ENCODE results near the gene ANXA4. TPM values are rescaled to one million over a fixed set of nuclear protein-coding genes. Genes with fewer than 3 reads are reported as not detected.
"Not testable (repeated sequence)": the region's sequence is repeated elsewhere in the genome, so short reads cannot be mapped to it uniquely, and the experiment has no call there.

The ANXA4 gene
- total RNA-seq, 2 donors from 2014 or later: 11.4 to 13.4 TPM

- peaks cover 25% of the 10 kb centered on the region for H3K4me1 Mint-ChIP-seq
- no peak overlapping the region for H3K4me3 Mint-ChIP-seq
Measured at GRCh38 chr2:69798909-69799526, 57.1 kb downstream of the ANXA4 start.

GRCh38 chr2:69801745-69802290 is 59.9 kb downstream of the ANXA4 start:
- H3K9me3 ChIP-seq (ENCODE audit: control insufficient read depth, low read length, poor library complexity, severe bottlenecking): no peaks in the 10 kb centered on the region
- DNase-seq (no peak), ATAC-seq (no peak)
- Mint-ChIP-seq H3K36me3 (ENCODE audit: low read depth) (peaks cover 4% of the 10 kb centered on the region), H3K4me3 (no peak overlapping the region), H3K27me3 (no peaks in the 10 kb centered on the region), H3K27ac (no peak overlapping the region), H3K4me1 (peaks cover 28% of the 10 kb centered on the region)

More at GRCh38 chr2:69798909-69799526, 57.1 kb downstream of the ANXA4 start:
- DNase-seq (no peak), ATAC-seq (no peak)
- no peaks in the 10 kb centered on the region for H3K36me3 Mint-ChIP-seq (ENCODE audit: low read depth)
- H3K27me3 Mint-ChIP-seq: no peaks in the 10 kb centered on the region
- H3K9me3 ChIP-seq (ENCODE audit: control insufficient read depth, low read length, poor library complexity, severe bottlenecking): no peaks in the 10 kb centered on the region
- H3K27ac Mint-ChIP-seq: peak overlapping the region; percentile 57

GRCh38 chr2:69802781-69803367 is 60.9 kb downstream of the ANXA4 start:
- Mint-ChIP-seq H3K4me1 (peaks cover 21% of the 10 kb centered on the region), H3K27ac (peak overlapping the region; percentile 0)
- ATAC-seq; H3K9me3 ChIP-seq (ENCODE audit: control insufficient read depth, low read length, poor library complexity, severe bottlenecking); H3K36me3 Mint-ChIP-seq (ENCODE audit: low read depth); DNase-seq; H3K27me3 Mint-ChIP-seq; H3K4me3 Mint-ChIP-seq: not testable (repeated sequence)

- DNase-seq (no peak), ATAC-seq (no peak)
- no peak overlapping the region for H3K4me3 Mint-ChIP-seq
- no peaks in the 10 kb centered on the region for H3K27me3 Mint-ChIP-seq
- peak overlapping the region; percentile 6 for H3K27ac Mint-ChIP-seq
- H3K4me1 Mint-ChIP-seq: peaks cover 14% of the 10 kb centered on the region
- peaks cover 4% of the 10 kb centered on the region for H3K36me3 Mint-ChIP-seq (ENCODE audit: low read depth)
- H3K9me3 ChIP-seq (ENCODE audit: control insufficient read depth, low read length, poor library complexity, severe bottlenecking): no peaks in the 10 kb centered on the region
Measured at GRCh38 chr2:69804416-69804815, 62.5 kb downstream of the ANXA4 start.

- no peak overlapping the region for H3K27ac Mint-ChIP-seq
- DNase-seq: no peak
- ATAC-seq: no peak
- peaks cover 10% of the 10 kb centered on the region for H3K4me1 Mint-ChIP-seq
- peaks cover 6% of the 10 kb centered on the region for H3K36me3 Mint-ChIP-seq (ENCODE audit: low read depth)
- no peak overlapping the region for H3K4me3 Mint-ChIP-seq
- no peaks in the 10 kb centered on the region for H3K27me3 Mint-ChIP-seq
- H3K9me3 ChIP-seq (ENCODE audit: control insufficient read depth, low read length, poor library complexity, severe bottlenecking): no peaks in the 10 kb centered on the region
Measured at GRCh38 chr2:69805887-69806286, 64.0 kb downstream of the ANXA4 start.

GRCh38 chr2:69807821-69808540 is 66.0 kb downstream of the ANXA4 start:
- Mint-ChIP-seq H3K27ac (no peak overlapping the region), H3K4me3 (no peak overlapping the region), H3K4me1 (peaks cover 8% of the 10 kb centered on the region), H3K27me3 (no peaks in the 10 kb centered on the region), H3K36me3 (ENCODE audit: low read depth) (peaks cover 10% of the 10 kb centered on the region)
- no peak for ATAC-seq
- H3K9me3 ChIP-seq (ENCODE audit: control insufficient read depth, low read length, poor library complexity, severe bottlenecking): no peaks in the 10 kb centered on the region
- no peak for DNase-seq

- peaks cover 10% of the 10 kb centered on the region for H3K36me3 Mint-ChIP-seq (ENCODE audit: low read depth)
Measured at GRCh38 chr2:69810550-69810949, 68.6 kb downstream of the ANXA4 start.

GRCh38 chr2:69811018-69811417 is 69.1 kb downstream of the ANXA4 start:
- H3K9me3 ChIP-seq (ENCODE audit: control insufficient read depth, low read length, poor library complexity, severe bottlenecking): no peaks in the 10 kb centered on the region
- Mint-ChIP-seq H3K27ac (peak overlapping the region; percentile 21), H3K4me3 (no peak overlapping the region), H3K36me3 (ENCODE audit: low read depth) (peaks cover 10% of the 10 kb centered on the region), H3K4me1 (no peaks in the 10 kb centered on the region), H3K27me3 (no peaks in the 10 kb centered on the region)
- no peak for ATAC-seq
- DNase-seq: no peak

More at GRCh38 chr2:69810550-69810949, 68.6 kb downstream of the ANXA4 start:
- DNase-seq (no peak), ATAC-seq (no peak)
- H3K27me3 Mint-ChIP-seq: no peaks in the 10 kb centered on the region
- H3K9me3 ChIP-seq (ENCODE audit: control insufficient read depth, low read length, poor library complexity, severe bottlenecking): no peaks in the 10 kb centered on the region
- H3K4me3 Mint-ChIP-seq: no peak overlapping the region
- no peak overlapping the region for H3K27ac Mint-ChIP-seq
- H3K4me1 Mint-ChIP-seq: no peaks in the 10 kb centered on the region

GRCh38 chr2:69811591-69811990 is 69.7 kb downstream of the ANXA4 start:
- DNase-seq: no peak
- ATAC-seq: no peak
- Mint-ChIP-seq H3K4me3 (no peak overlapping the region), H3K4me1 (no peaks in the 10 kb centered on the region), H3K27ac (peak overlapping the region; percentile 21), H3K36me3 (ENCODE audit: low read depth) (peaks cover 6% of the 10 kb centered on the region), H3K27me3 (no peaks in the 10 kb centered on the region)
- H3K9me3 ChIP-seq (ENCODE audit: control insufficient read depth, low read length, poor library complexity, severe bottlenecking): no peaks in the 10 kb centered on the region

GRCh38 chr2:69815717-69816116 is 73.8 kb downstream of the ANXA4 start:
- DNase-seq (no peak), ATAC-seq (no peak)
- Mint-ChIP-seq H3K4me1 (peaks cover 4% of the 10 kb centered on the region), H3K4me3 (no peak overlapping the region), H3K27me3 (no peaks in the 10 kb centered on the region), H3K27ac (no peak overlapping the region), H3K36me3 (ENCODE audit: low read depth) (peaks cover 6% of the 10 kb centered on the region)
- no peaks in the 10 kb centered on the region for H3K9me3 ChIP-seq (ENCODE audit: control insufficient read depth, low read length, poor library complexity, severe bottlenecking)

- ATAC-seq (peak; percentile 71), DNase-seq (peak; percentile 31 to 55 (median 54))
- H3K9me3 ChIP-seq (ENCODE audit: control insufficient read depth, low read length, poor library complexity, severe bottlenecking): no peaks in the 10 kb centered on the region
- Mint-ChIP-seq H3K27ac (no peak overlapping the region), H3K36me3 (ENCODE audit: low read depth) (no peaks in the 10 kb centered on the region), H3K4me1 (peaks cover 4% of the 10 kb centered on the region), H3K27me3 (no peaks in the 10 kb centered on the region), H3K4me3 (no peak overlapping the region)
Measured at GRCh38 chr2:69816923-69817542, 75.1 kb downstream of the ANXA4 start.

- Mint-ChIP-seq H3K27me3 (no peaks in the 10 kb centered on the region), H3K4me1 (peaks cover 4% of the 10 kb centered on the region), H3K27ac (no peak overlapping the region), H3K4me3 (no peak overlapping the region), H3K36me3 (ENCODE audit: low read depth) (no peaks in the 10 kb centered on the region)
- no peaks in the 10 kb centered on the region for H3K9me3 ChIP-seq (ENCODE audit: control insufficient read depth, low read length, poor library complexity, severe bottlenecking)
- DNase-seq: no peak
- ATAC-seq: no peak
Measured at GRCh38 chr2:69817729-69818501, 76.0 kb downstream of the ANXA4 start.

Data from T-helper 17 cell (primary cell).